Ishikawa (cell line): ENCODE results near the gene PROK2.

Experiments used
- CEBPB ChIP-seq: IDR thresholded peaks from 2 replicates; pipeline ENCODE4 v1.6.1; 2012
- CREB1 ChIP-seq: IDR thresholded peaks from 2 replicates; pipeline ENCODE4 v1.6.1; 2012; ENCODE audit warnings: low read depth
- EGR1 ChIP-seq: IDR thresholded peaks from 2 replicates; pipeline ENCODE4 v1.6.1; 2012
- EP300 ChIP-seq: IDR thresholded peaks from 2 replicates; pipeline ENCODE4 v1.6.1; 2012; ENCODE audit warnings: borderline replicate concordance
- FOXM1 ChIP-seq: IDR thresholded peaks from 2 replicates; pipeline ENCODE4 v1.6.1; 2012; ENCODE audit warnings: low read depth, borderline replicate concordance
- MAX ChIP-seq: IDR thresholded peaks from 2 replicates; pipeline ENCODE4 v1.6.1; 2012
- NFIC ChIP-seq: IDR thresholded peaks from 2 replicates; pipeline ENCODE4 v1.6.1; 2012
- RAD21 ChIP-seq: IDR thresholded peaks from 2 replicates; pipeline ENCODE4 v1.6.1; 2012; ENCODE audit warnings: low read depth
- TAF1 ChIP-seq: IDR thresholded peaks from 2 replicates; pipeline ENCODE4 v1.6.1; 2012; ENCODE audit warnings: low read depth, mild to moderate bottlenecking
- TCF12 ChIP-seq: IDR thresholded peaks from 2 replicates; pipeline ENCODE4 v1.6.1; 2012; ENCODE audit warnings: low read depth
- TEAD4 ChIP-seq: IDR thresholded peaks from 2 replicates; pipeline ENCODE4 v1.6.1; 2012
- YY1 ChIP-seq: IDR thresholded peaks from 2 replicates; pipeline ENCODE4 v1.6.1; 2012; ENCODE audit warnings: low read depth
- ZBTB7A ChIP-seq: IDR thresholded peaks from 2 replicates; pipeline ENCODE4 v1.6.1; 2012; ENCODE audit warnings: low read depth
- TF ChIP-seq, protein P1 (sequence below): IDR thresholded peaks from 2 replicates; pipeline ENCODE4 v1.6.1; 2012
- TF ChIP-seq, protein P2 (sequence below): IDR thresholded peaks from 2 replicates; pipeline ENCODE4 v1.6.1; 2012; ENCODE audit warnings: low read depth, mild to moderate bottlenecking

Gene PROK2, protein sequence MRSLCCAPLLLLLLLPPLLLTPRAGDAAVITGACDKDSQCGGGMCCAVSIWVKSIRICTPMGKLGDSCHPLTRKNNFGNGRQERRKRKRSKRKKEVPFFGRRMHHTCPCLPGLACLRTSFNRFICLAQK

DNA sequence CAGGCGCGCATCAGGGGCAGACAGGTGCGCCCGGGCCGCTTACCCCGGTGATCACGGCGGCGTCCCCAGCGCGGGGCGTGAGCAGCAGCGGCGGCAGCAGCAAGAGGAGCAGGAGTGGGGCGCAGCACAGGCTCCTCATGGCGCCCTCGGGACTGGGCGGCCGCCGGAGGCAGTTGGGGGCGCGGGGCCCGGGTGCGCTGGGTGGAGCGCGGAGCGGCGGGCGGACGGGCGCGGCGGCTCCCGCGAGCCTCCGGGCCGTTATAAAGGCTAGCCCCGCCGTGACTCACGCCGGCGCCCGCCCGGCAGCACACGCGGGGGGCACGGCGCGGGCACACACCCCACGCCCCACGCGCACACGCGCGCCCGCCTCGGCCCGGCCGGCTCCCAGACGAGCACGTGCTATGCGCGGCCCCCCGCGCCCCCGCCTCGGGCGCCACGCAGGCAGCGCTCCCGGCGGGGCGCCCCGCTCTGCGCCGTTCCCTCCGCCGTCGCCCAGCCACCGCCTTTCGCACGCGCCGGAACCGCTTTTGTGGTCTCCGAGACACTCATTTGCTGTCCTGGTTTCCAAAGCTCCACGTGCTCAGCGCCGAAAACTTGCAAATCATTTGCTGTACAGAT lies at the start of gene PROK2:
Gene PROK2, minus strand, starts transcription at position 235 of the 618 bp plus-strand sequence. Its CDS starts 96 bp downstream, at position 139.
- no peak for TF ChIP-seq RAD21
- no peak for TF ChIP-seq CEBPB
- no peak for TF ChIP-seq TEAD4

- no peak for TF ChIP-seq TCF12
- no peak for TF ChIP-seq MAX
- TF ChIP-seq, protein P1, sequence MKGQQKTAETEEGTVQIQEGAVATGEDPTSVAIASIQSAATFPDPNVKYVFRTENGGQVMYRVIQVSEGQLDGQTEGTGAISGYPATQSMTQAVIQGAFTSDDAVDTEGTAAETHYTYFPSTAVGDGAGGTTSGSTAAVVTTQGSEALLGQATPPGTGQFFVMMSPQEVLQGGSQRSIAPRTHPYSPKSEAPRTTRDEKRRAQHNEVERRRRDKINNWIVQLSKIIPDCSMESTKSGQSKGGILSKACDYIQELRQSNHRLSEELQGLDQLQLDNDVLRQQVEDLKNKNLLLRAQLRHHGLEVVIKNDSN, result no peak
- no peak for TF ChIP-seq EP300
- no peak for TF ChIP-seq EGR1
- TF ChIP-seq TEAD4, result no peak
- no peak for TF ChIP-seq TAF1
- no peak for TF ChIP-seq CEBPB
- TF ChIP-seq FOXM1, result no peak
Measured at GRCh38 chr3:71831599-71831998, 46.7 kb upstream of the PROK2 start.

DNA sequence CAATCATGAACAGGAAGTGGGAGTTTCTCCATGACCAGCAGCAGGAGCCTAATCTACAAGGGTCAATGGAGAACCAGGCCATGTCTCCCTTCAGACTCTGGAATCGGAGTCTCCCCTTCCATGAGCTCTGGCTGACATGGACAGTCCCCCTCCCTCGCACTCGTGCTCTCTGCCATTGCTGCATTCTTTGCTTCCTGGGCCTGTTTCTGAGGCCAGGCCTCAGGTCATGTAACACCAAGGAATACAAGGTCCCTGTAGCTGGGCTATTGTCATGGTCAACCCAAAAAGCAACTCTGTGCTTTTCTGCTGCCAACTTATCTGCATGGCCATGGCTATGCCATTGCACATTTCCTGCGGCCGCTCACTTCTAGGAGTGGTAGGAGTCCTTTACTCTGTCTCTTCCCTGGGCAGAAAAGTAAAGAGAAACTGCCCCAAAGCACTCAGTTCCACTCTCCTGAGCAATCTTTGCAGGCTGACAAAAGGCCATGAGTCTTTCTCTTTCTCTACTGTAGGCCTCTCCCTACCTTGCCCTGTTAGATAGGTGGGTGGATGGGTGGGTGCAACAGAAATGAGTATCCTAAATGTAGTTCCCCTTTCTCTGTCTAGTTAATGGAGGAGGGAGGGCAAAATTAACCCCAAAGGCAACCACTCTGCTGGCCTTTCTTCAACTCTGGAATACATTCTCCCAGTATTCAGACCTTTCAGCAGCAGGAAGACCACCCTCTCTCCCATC lies 40.8 kb upstream of the PROK2 start:
- no peak for TF ChIP-seq FOXM1
- TF ChIP-seq, protein P1, result no peak
- TF ChIP-seq YY1, result no peak
- no peak for TF ChIP-seq NFIC
- TF ChIP-seq EP300, result no peak
- TF ChIP-seq CEBPB, result no peak
- TF ChIP-seq ZBTB7A, result no peak
- TF ChIP-seq CREB1, result no peak
- no peak for TF ChIP-seq TCF12
- TF ChIP-seq TAF1, result no peak
- TF ChIP-seq MAX, result no peak
- no peak for TF ChIP-seq TEAD4

DNA sequence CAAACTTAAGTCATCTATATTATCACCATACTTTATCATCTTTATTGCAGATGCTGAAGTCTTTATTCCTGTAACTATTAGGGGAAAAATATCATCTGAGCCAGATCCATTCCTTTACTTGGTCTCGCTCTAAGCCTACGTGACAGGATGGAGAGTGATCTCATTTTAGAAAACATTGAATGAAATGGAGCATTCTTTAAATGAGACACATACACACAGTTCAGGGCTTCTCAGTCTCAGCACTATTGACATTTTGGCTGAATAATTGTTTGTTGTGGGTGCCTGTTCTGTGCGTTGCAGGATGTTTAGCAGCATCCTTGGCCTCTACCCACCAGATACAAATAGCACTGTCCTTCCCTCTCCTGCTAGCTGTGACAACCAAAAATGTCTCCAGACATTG lies 36.2 kb upstream of the PROK2 start:
- TF ChIP-seq, protein P1, result no peak
- TF ChIP-seq MAX (no peak), TAF1 (no peak), RAD21 (no peak), FOXM1 (no peak), CEBPB (no peak), CREB1 (no peak), NFIC (no peak)
- TF ChIP-seq, protein P2, sequence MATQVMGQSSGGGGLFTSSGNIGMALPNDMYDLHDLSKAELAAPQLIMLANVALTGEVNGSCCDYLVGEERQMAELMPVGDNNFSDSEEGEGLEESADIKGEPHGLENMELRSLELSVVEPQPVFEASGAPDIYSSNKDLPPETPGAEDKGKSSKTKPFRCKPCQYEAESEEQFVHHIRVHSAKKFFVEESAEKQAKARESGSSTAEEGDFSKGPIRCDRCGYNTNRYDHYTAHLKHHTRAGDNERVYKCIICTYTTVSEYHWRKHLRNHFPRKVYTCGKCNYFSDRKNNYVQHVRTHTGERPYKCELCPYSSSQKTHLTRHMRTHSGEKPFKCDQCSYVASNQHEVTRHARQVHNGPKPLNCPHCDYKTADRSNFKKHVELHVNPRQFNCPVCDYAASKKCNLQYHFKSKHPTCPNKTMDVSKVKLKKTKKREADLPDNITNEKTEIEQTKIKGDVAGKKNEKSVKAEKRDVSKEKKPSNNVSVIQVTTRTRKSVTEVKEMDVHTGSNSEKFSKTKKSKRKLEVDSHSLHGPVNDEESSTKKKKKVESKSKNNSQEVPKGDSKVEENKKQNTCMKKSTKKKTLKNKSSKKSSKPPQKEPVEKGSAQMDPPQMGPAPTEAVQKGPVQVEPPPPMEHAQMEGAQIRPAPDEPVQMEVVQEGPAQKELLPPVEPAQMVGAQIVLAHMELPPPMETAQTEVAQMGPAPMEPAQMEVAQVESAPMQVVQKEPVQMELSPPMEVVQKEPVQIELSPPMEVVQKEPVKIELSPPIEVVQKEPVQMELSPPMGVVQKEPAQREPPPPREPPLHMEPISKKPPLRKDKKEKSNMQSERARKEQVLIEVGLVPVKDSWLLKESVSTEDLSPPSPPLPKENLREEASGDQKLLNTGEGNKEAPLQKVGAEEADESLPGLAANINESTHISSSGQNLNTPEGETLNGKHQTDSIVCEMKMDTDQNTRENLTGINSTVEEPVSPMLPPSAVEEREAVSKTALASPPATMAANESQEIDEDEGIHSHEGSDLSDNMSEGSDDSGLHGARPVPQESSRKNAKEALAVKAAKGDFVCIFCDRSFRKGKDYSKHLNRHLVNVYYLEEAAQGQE, result no peak

DNA sequence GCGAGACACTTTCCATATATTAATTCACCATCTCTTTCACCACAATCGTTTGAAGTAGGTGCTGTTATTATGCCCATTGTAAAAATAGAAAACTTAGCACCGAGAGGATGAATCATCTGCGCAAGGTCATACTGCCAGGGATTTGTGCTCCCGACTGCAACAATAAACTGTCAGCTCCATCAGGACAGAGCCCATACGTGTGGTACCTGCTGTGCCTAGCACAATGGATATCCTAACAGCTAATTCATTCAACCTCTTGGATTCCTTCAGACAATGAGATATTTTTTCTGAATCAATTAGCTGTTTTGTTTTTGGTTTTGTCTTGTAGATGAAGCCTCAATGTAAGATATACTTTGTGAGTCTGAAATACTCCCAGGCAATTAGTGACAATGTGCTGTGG lies 32.3 kb upstream of the PROK2 start:
- no peak for TF ChIP-seq EGR1
- no peak for TF ChIP-seq YY1
- TF ChIP-seq FOXM1, result no peak
- TF ChIP-seq EP300, result no peak
- TF ChIP-seq TCF12, result no peak
- TF ChIP-seq TAF1, result no peak
- no peak for TF ChIP-seq RAD21
- TF ChIP-seq TEAD4, result no peak
- no peak for TF ChIP-seq CEBPB

DNA sequence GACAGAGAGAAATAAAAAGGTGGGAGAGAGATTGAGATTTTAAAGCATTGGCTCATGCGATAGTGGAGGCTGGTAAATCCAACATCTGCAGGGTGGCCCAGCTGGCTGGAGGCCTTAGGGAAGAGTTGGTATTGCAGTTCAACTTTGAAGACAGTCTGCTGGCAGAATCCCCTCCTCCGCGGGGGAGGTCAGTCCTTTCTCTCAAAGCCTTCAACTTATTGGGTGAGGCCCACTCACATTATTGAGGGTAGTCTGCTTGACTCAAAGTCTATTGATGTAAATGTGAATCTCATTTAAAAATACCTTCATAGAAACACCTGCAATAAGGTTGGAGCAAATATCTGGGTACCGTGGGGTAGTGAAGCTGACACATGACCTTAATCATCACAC lies 31.8 kb upstream of the PROK2 start:
- TF ChIP-seq TEAD4 (no peak), MAX (no peak), ZBTB7A (no peak), FOXM1 (no peak), YY1 (no peak), NFIC (no peak), RAD21 (no peak), TAF1 (no peak), CREB1 (no peak), EGR1 (no peak)
- TF ChIP-seq, protein P1, result no peak
- TF ChIP-seq, protein P2, result no peak
